Measurements from ENCODE around the gene GRIN3B.

GRIN3B gene

GRCh38 chr19:1000591-1001537, 645 bp downstream of the GRIN3B start:
- in situ Hi-C loops (cut with HindIII; ENCODE audit: low sequenced_read_pairs), result no loop called here
- no peak for TF ChIP-seq CTCF (IDR thresholded peaks at IDR 0.05; ENCODE audit: low read depth, low read length, missing control alignments)
- no peak for DNase-seq (ENCODE audit: low read depth)
- H3K4me3 ChIP-seq (ENCODE audit: low read depth, low read length), result no peak overlapping the region

- in situ Hi-C loops (cut with HindIII; ENCODE audit: low sequenced_read_pairs), result no loop called here
- peak; percentile 82 for TF ChIP-seq CTCF (IDR thresholded peaks at IDR 0.05; ENCODE audit: low read depth, low read length, missing control alignments)
Measured at GRCh38 chr19:1001538-1002166, 1.4 kb downstream of the GRIN3B start.

GRCh38 chr19:1002600-1002999, 2.4 kb downstream of the GRIN3B start:
- in situ Hi-C loops (cut with HindIII; ENCODE audit: low sequenced_read_pairs), result no loop called here
- DNase-seq (ENCODE audit: low read depth), result no peak
- no peak for TF ChIP-seq CTCF (IDR thresholded peaks at IDR 0.05; ENCODE audit: low read depth, low read length, missing control alignments)
- H3K4me3 ChIP-seq (ENCODE audit: low read depth, low read length), result no peak overlapping the region

More at GRCh38 chr19:1001538-1002166, 1.4 kb downstream of the GRIN3B start:
- no peak overlapping the region for H3K4me3 ChIP-seq (ENCODE audit: low read depth, low read length)
- DNase-seq (ENCODE audit: low read depth), result no peak

- no peak overlapping the region for H3K4me3 ChIP-seq (ENCODE audit: low read depth, low read length)
- in situ Hi-C loops (cut with HindIII; ENCODE audit: low sequenced_read_pairs), result no loop called here
- TF ChIP-seq CTCF (IDR thresholded peaks at IDR 0.05; ENCODE audit: low read depth, low read length, missing control alignments), result no peak
- no peak for DNase-seq (ENCODE audit: low read depth)
Measured at GRCh38 chr19:1003283-1003682, 3.1 kb downstream of the GRIN3B start.

GRCh38 chr19:1004204-1004802, 4.1 kb downstream of the GRIN3B start:
- TF ChIP-seq CTCF (IDR thresholded peaks at IDR 0.05; ENCODE audit: low read depth, low read length, missing control alignments), result no peak
- in situ Hi-C loops (cut with HindIII; ENCODE audit: low sequenced_read_pairs), result no loop called here
- no peak overlapping the region for H3K4me3 ChIP-seq (ENCODE audit: low read depth, low read length)
- no peak for DNase-seq (ENCODE audit: low read depth)

GRCh38 chr19:1004803-1005664, 4.8 kb downstream of the GRIN3B start:
- H3K4me3 ChIP-seq (ENCODE audit: low read depth, low read length), result no peak overlapping the region
- DNase-seq (ENCODE audit: low read depth), result no peak
- in situ Hi-C loops (cut with HindIII; ENCODE audit: low sequenced_read_pairs), result no loop called here
- no peak for TF ChIP-seq CTCF (IDR thresholded peaks at IDR 0.05; ENCODE audit: low read depth, low read length, missing control alignments)

All from astrocyte of the cerebellum (primary cell).